HepG2 (cell line): ENCODE data around the gene ETV5. TPM values are rescaled to one million over a fixed set of nuclear protein-coding genes. Genes with fewer than 3 reads are reported as not detected.
A peak's percentile ranks its signal among the peaks of the same experiment; 100 is the strongest.

ENCODE experiments used
- ATAD3A ChIP-seq: sonication (generic); formaldehyde crosslinking; IDR thresholded peaks from 2 replicates; pipeline ENCODE4 v1.4.0; 2020; ENCODE audit warnings: missing genetic modification reagents
- FOSL1 ChIP-seq: sonication (generic); formaldehyde crosslinking; IDR thresholded peaks from 2 replicates; pipeline ENCODE4 v1.9.0; 2021; ENCODE audit warnings: missing genetic modification reagents, borderline replicate concordance
- FOXP1 ChIP-seq, 2 experiments: fragments of 450-650 bp in 1 of 2; IDR thresholded peaks; 2 replicates each; pipeline ENCODE4 v1.6.1; 2017 to 2018; ENCODE audit warnings: antibody characterized with exemption in 1 of 2
- GLMP ChIP-seq: sonication (generic); formaldehyde crosslinking; IDR thresholded peaks from 2 replicates; pipeline ENCODE4 v1.9.0; 2021; ENCODE audit warnings: missing genetic modification reagents, mild to moderate bottlenecking, borderline replicate concordance
- HMG20B ChIP-seq: conservative IDR thresholded peaks from 2 replicates; pipeline ENCODE4 v1.6.1; 2016; ENCODE audit warnings: missing genetic modification reagents, missing compliant biosample characterization
- HOXD1 ChIP-seq: sonication (generic); formaldehyde crosslinking; IDR thresholded peaks from 2 replicates; pipeline ENCODE4 v1.5.0; 2020; ENCODE audit warnings: missing genetic modification reagents
- NBN ChIP-seq: fragments of 450-650 bp; conservative IDR thresholded peaks from 2 replicates; pipeline ENCODE4 v1.6.1; 2017
- PRPF4 ChIP-seq: fragments of 200-400 bp; formaldehyde crosslinking; IDR thresholded peaks from 2 replicates; pipeline ENCODE4 v1.6.1; 2016; ENCODE audit warnings: low read length, low read depth; ENCODE audit not compliant: poor library complexity, severe bottlenecking
- RBM39 ChIP-seq: fragments of 200-400 bp; formaldehyde crosslinking; IDR thresholded peaks from one replicate; pipeline ENCODE4 v1.6.1; 2018; ENCODE audit warnings: antibody characterized with exemption, mild to moderate bottlenecking, low read depth, low read length; ENCODE audit not compliant: poor library complexity, severe bottlenecking
- RFX3 ChIP-seq: IDR thresholded peaks from 2 replicates; pipeline ENCODE4 v1.6.1; 2016; ENCODE audit warnings: missing biosample characterization, missing genetic modification reagents
- SALL1 ChIP-seq: sonication (generic); formaldehyde crosslinking; IDR thresholded peaks from 2 replicates; pipeline ENCODE4 v1.8.0; 2022; ENCODE audit warnings: mild to moderate bottlenecking, missing genetic modification reagents
- SIN3B ChIP-seq: fragments of 150-350 bp; IDR thresholded peaks from 2 replicates; pipeline ENCODE4 v1.6.1; 2014; ENCODE audit warnings: low read length
- SKIL ChIP-seq: sonication (generic); formaldehyde crosslinking; IDR thresholded peaks from 2 replicates; pipeline ENCODE4 v1.8.0; 2022; ENCODE audit warnings: missing genetic modification reagents, mild to moderate bottlenecking, moderate library complexity, borderline replicate concordance
- SRSF1 ChIP-seq: fragments of 200-400 bp; formaldehyde crosslinking; optimal IDR thresholded peaks from 2 replicates; pipeline ENCODE3; 2017; ENCODE audit warnings: mild to moderate bottlenecking, low read depth, low read length, moderate library complexity
- THAP11 ChIP-seq: IDR thresholded peaks from 2 replicates; pipeline ENCODE4 v1.6.1; 2016; ENCODE audit warnings: missing biosample characterization, missing genetic modification reagents
- ZBTB26 ChIP-seq: IDR thresholded peaks from 2 replicates; pipeline ENCODE4 v1.6.1; 2016; ENCODE audit warnings: missing compliant biosample characterization, missing genetic modification reagents, borderline replicate concordance
- ZNF3 ChIP-seq: IDR thresholded peaks from 2 replicates; pipeline ENCODE4 v1.7.0; 2017; ENCODE audit warnings: inconsistent platforms
- ZNF382 ChIP-seq: sonication (generic); formaldehyde crosslinking; IDR thresholded peaks from 2 replicates; pipeline ENCODE4 v1.5.0; 2020; ENCODE audit warnings: missing genetic modification reagents, mild to moderate bottlenecking, borderline replicate concordance
- ZNF414 ChIP-seq: sonication (generic); formaldehyde crosslinking; IDR thresholded peaks from 2 replicates; pipeline ENCODE4 v1.5.0; 2020; ENCODE audit warnings: missing genetic modification reagents
- ZNF75D ChIP-seq: sonication (generic); formaldehyde crosslinking; IDR thresholded peaks from 2 replicates; pipeline ENCODE4 v1.8.1; 2023; ENCODE audit warnings: missing genetic modification reagents, mild to moderate bottlenecking, borderline replicate concordance
- polyA plus RNA-seq, 8 experiments: library from polyadenylated mRNA; depleted of rRNA in 3 of 8; stranded (reverse) in 7 of 8; unstranded in 1 of 8; fragments of >200 nt; fragmentation: Illumina TruSeq in 4 of 8; extraction: Trizol in 4 of 8; gene quantifications; 2 replicates each; pipeline versions ENCODE4 v1.2.1 to v1.2.3, GENCODE V29; 2011 to 2016; ENCODE audit warnings: low read depth in 4 of 8, missing spikeins in 1 of 8, mixed read lengths in 1 of 8; ENCODE audit not compliant: insufficient read depth in 1 of 8
- total RNA-seq, 5 experiments: library from RNA; depleted of rRNA; stranded (reverse); fragments of >200 nt; fragmentation: Illumina TruSeq; extraction: Trizol; gene quantifications; 2 replicates each; pipeline ENCODE4 v1.2.3, GENCODE V29; 2016; ENCODE audit warnings: low read depth in 1 of 5
- TF ChIP-seq, protein P1 (sequence below): IDR thresholded peaks from 2 replicates; pipeline ENCODE4 v1.6.1; 2018; ENCODE audit warnings: missing genetic modification reagents
- TF ChIP-seq, protein P2 (sequence below): sonication (generic); formaldehyde crosslinking; IDR thresholded peaks from 2 replicates; pipeline ENCODE4 v1.5.0; 2020; ENCODE audit warnings: mild to moderate bottlenecking, missing genetic modification reagents

ETV5 gene
- total and polyA plus RNA-seq, 2 of the 13 experiments (the other 11 are each of a cell fraction or from before 2014, with no cell fraction given) = 52.9 to 57.2 TPM

- TF ChIP-seq GLMP (CRISPR knock-in tag) (no peak), FOSL1 (CRISPR knock-in tag) (no peak), SIN3B (no peak), PRPF4 (no peak), SALL1 (CRISPR knock-in tag) (peak; percentile 88), NBN (no peak), THAP11 (CRISPR knock-in tag) (peak; percentile 61; the same call in 1 of the 2 replicates), ZNF3 (CRISPR knock-in tag) (no peak), FOXP1 (IDR thresholded peaks at IDR 0.05) (no peak), FOXP1 (CRISPR knock-in tag; IDR thresholded peaks at IDR 0.05) (peak; percentile 52; the same call in 1 of the 2 replicates), ZNF382 (CRISPR knock-in tag) (no peak), ZBTB26 (CRISPR knock-in tag) (no peak), ZNF414 (CRISPR knock-in tag) (no peak), SKIL (CRISPR knock-in tag) (no peak), RBM39 (no peak), HOXD1 (CRISPR knock-in tag) (peak; percentile 88), SRSF1 (no peak), RFX3 (no peak), HMG20B (CRISPR knock-in tag) (no peak), ZNF75D (no peak), ATAD3A (CRISPR knock-in tag) (no peak)
- TF ChIP-seq, protein P1, sequence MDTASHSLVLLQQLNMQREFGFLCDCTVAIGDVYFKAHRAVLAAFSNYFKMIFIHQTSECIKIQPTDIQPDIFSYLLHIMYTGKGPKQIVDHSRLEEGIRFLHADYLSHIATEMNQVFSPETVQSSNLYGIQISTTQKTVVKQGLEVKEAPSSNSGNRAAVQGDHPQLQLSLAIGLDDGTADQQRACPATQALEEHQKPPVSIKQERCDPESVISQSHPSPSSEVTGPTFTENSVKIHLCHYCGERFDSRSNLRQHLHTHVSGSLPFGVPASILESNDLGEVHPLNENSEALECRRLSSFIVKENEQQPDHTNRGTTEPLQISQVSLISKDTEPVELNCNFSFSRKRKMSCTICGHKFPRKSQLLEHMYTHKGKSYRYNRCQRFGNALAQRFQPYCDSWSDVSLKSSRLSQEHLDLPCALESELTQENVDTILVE = no peak
- TF ChIP-seq, protein P2, sequence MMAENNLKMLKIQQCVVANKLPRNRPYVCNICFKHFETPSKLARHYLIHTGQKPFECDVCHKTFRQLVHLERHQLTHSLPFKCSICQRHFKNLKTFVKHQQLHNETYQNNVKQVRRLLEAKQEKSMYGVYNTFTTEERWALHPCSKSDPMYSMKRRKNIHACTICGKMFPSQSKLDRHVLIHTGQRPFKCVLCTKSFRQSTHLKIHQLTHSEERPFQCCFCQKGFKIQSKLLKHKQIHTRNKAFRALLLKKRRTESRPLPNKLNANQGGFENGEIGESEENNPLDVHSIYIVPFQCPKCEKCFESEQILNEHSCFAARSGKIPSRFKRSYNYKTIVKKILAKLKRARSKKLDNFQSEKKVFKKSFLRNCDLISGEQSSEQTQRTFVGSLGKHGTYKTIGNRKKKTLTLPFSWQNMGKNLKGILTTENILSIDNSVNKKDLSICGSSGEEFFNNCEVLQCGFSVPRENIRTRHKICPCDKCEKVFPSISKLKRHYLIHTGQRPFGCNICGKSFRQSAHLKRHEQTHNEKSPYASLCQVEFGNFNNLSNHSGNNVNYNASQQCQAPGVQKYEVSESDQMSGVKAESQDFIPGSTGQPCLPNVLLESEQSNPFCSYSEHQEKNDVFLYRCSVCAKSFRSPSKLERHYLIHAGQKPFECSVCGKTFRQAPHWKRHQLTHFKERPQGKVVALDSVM (CRISPR knock-in tag) = peak; percentile 44; the same call in 1 of the 2 replicates
These were observed 11.0 kb downstream of the ETV5 start (continued) for GRCh38 chr3:186097663-186098451.
